HEK293 (cell line): ENCODE results near the gene ADO.

ENCODE experiments used
- CTCF ChIA-PET: fragments of 350-600 bp; formaldehyde crosslinking; extraction: SDS; loops from one replicate; lab custom pipeline; 2021; ENCODE audit warnings: antibody characterized with exemption; lab: Yijun Ruan, JAX
- POLR2A ChIA-PET: fragments of 300-600 bp; formaldehyde crosslinking; extraction: SDS; loops from one replicate; lab custom pipeline; 2020; ENCODE audit warnings: antibody characterized with exemption, inconsistent platforms; lab: Yijun Ruan, JAX
- H3K27ac ChIP-seq: fragments of 200-500 bp; sonication (Bioruptor generic); 2 replicates; pipeline ENCODE4 v1.5.1; 2014; ENCODE audit warnings: low read depth, low read length, control low read depth, inconsistent platforms; ENCODE audit errors: extremely low read depth
- H3K36me3 ChIP-seq, 2 experiments: fragments of 200-500 bp in 1 of 2; sonication (Bioruptor generic) in 1 of 2; 1 replicate in 1 of 2; 2 replicates in 1 of 2; pipeline ENCODE4 v1.5.1; 2014 to 2017; ENCODE audit warnings: inconsistent platforms in 2 of 2, low read length in 2 of 2; ENCODE audit not compliant: control insufficient read depth in 2 of 2, insufficient read depth in 1 of 2
- H3K4me1 ChIP-seq: fragments of 200-500 bp; sonication (Bioruptor generic); 2 replicates; pipeline ENCODE4 v1.5.1; 2014; ENCODE audit warnings: mild to moderate bottlenecking, low read length, inconsistent platforms; ENCODE audit not compliant: control insufficient read depth, insufficient read depth
- H3K4me3 ChIP-seq: 2 replicates; pipeline ENCODE4 v1.5.1; 2011; ENCODE audit warnings: low read depth, mild to moderate bottlenecking, control low read depth, low read length, moderate library complexity
- H3K9me3 ChIP-seq: fragments of 200-500 bp; sonication (Bioruptor generic); 2 replicates; pipeline ENCODE4 v1.5.1; 2014; ENCODE audit warnings: low read depth, low read length, inconsistent platforms; ENCODE audit not compliant: control insufficient read depth, insufficient read depth
- FEZF1 ChIP-seq: fragments of 450-650 bp; formaldehyde crosslinking; IDR thresholded peaks from 2 replicates; pipeline ENCODE4 v1.5.1; 2016; ENCODE audit warnings: missing biosample characterization, missing genetic modification characterization
- GLIS1 ChIP-seq: fragments of 450-650 bp; formaldehyde crosslinking; IDR thresholded peaks from 2 replicates; pipeline ENCODE4 v1.5.1; 2016; ENCODE audit warnings: missing biosample characterization, missing genetic modification characterization
- GLIS2 ChIP-seq: fragments of 450-650 bp; formaldehyde crosslinking; IDR thresholded peaks from 2 replicates; pipeline ENCODE4 v1.5.1; 2016; ENCODE audit warnings: missing biosample characterization, missing genetic modification characterization
- OVOL3 ChIP-seq: fragments of 450-650 bp; formaldehyde crosslinking; IDR thresholded peaks from 2 replicates; pipeline ENCODE4 v1.5.1; 2016; ENCODE audit warnings: missing biosample characterization, missing genetic modification characterization
- PRDM10 ChIP-seq: fragments of 450-650 bp; formaldehyde crosslinking; IDR thresholded peaks from 2 replicates; pipeline ENCODE4 v1.5.1; 2016; ENCODE audit warnings: missing biosample characterization, missing genetic modification characterization
- SETDB1 ChIP-seq: IDR thresholded peaks from one replicate; pipeline ENCODE4 v1.6.1; 2017; ENCODE audit warnings: mild to moderate bottlenecking, low read length, moderate library complexity, mixed read lengths; ENCODE audit not compliant: insufficient read length
- YY1 ChIP-seq: fragments of 450-650 bp; formaldehyde crosslinking; IDR thresholded peaks from 2 replicates; pipeline ENCODE4 v1.5.1; 2018; ENCODE audit warnings: missing biosample characterization, missing genetic modification characterization
- ZBTB20 ChIP-seq: fragments of 450-650 bp; formaldehyde crosslinking; IDR thresholded peaks from 2 replicates; pipeline ENCODE4 v1.5.1; 2016; ENCODE audit warnings: missing biosample characterization, missing genetic modification characterization
- ZBTB44 ChIP-seq: fragments of 450-650 bp; IDR thresholded peaks from 2 replicates; pipeline ENCODE4 v1.5.1; 2018; ENCODE audit warnings: missing biosample characterization, mild to moderate bottlenecking, missing genetic modification characterization
- ZBTB8A ChIP-seq: fragments of 450-650 bp; formaldehyde crosslinking; IDR thresholded peaks from 2 replicates; pipeline ENCODE4 v1.5.1; 2016; ENCODE audit warnings: missing biosample characterization, missing genetic modification characterization
- ZFHX2 ChIP-seq: fragments of 450-650 bp; formaldehyde crosslinking; conservative IDR thresholded peaks from 2 replicates; pipeline ENCODE4 v1.5.1; 2016; ENCODE audit warnings: missing biosample characterization, missing genetic modification characterization
- ZNF10 ChIP-seq: fragments of 450-650 bp; formaldehyde crosslinking; IDR thresholded peaks from 2 replicates; pipeline ENCODE4 v1.5.1; 2017; ENCODE audit warnings: missing biosample characterization, missing genetic modification characterization
- ZNF112 ChIP-seq: fragments of 450-650 bp; formaldehyde crosslinking; IDR thresholded peaks from 2 replicates; pipeline ENCODE4 v1.5.0; 2017; ENCODE audit warnings: missing biosample characterization, missing genetic modification characterization
- ZNF138 ChIP-seq: fragments of 450-650 bp; formaldehyde crosslinking; IDR thresholded peaks from 2 replicates; pipeline ENCODE4 v1.5.1; 2016; ENCODE audit warnings: missing biosample characterization, missing genetic modification characterization, borderline replicate concordance
- ZNF16 ChIP-seq: fragments of 450-650 bp; formaldehyde crosslinking; IDR thresholded peaks from 2 replicates; pipeline ENCODE4 v1.5.1; 2016; ENCODE audit warnings: low read depth, missing biosample characterization, missing genetic modification characterization
- ZNF18 ChIP-seq: fragments of 450-650 bp; formaldehyde crosslinking; IDR thresholded peaks from 2 replicates; pipeline ENCODE4 v1.5.1; 2016; ENCODE audit warnings: missing biosample characterization, missing genetic modification characterization
- ZNF184 ChIP-seq: fragments of 450-650 bp; IDR thresholded peaks from 2 replicates; pipeline ENCODE4 v1.5.1; 2018; ENCODE audit warnings: missing biosample characterization, mild to moderate bottlenecking, missing genetic modification characterization
- ZNF2 ChIP-seq: fragments of 450-650 bp; formaldehyde crosslinking; IDR thresholded peaks from 2 replicates; pipeline ENCODE4 v1.5.1; 2016; ENCODE audit warnings: missing biosample characterization, missing genetic modification characterization
- ZNF280C ChIP-seq: fragments of 450-650 bp; formaldehyde crosslinking; IDR thresholded peaks from 2 replicates; pipeline ENCODE4 v1.5.1; 2016; ENCODE audit warnings: missing biosample characterization, missing genetic modification characterization
- ZNF341 ChIP-seq: fragments of 450-650 bp; formaldehyde crosslinking; IDR thresholded peaks from 2 replicates; pipeline ENCODE4; 2016; ENCODE audit warnings: low read depth, missing biosample characterization, missing genetic modification characterization
- ZNF416 ChIP-seq: fragments of 450-650 bp; formaldehyde crosslinking; IDR thresholded peaks from 2 replicates; pipeline ENCODE4 v1.5.1; 2016; ENCODE audit warnings: missing biosample characterization, missing genetic modification characterization
- ZNF449 ChIP-seq: fragments of 450-650 bp; formaldehyde crosslinking; IDR thresholded peaks from 2 replicates; pipeline ENCODE4 v1.5.1; 2017; ENCODE audit warnings: missing biosample characterization, mild to moderate bottlenecking, missing genetic modification characterization, moderate library complexity
- ZNF544 ChIP-seq: fragments of 450-650 bp; formaldehyde crosslinking; IDR thresholded peaks from 2 replicates; pipeline ENCODE4 v1.5.0; 2017; ENCODE audit warnings: missing biosample characterization, missing genetic modification characterization
- ZNF626 ChIP-seq: fragments of 450-650 bp; sonication (Bioruptor Pico); formaldehyde crosslinking; IDR thresholded peaks from 2 replicates; pipeline ENCODE4 v1.5.1; 2018; ENCODE audit warnings: missing biosample characterization, missing genetic modification characterization, inconsistent platforms
- ZNF777 ChIP-seq: fragments of 450-650 bp; formaldehyde crosslinking; IDR thresholded peaks from 2 replicates; pipeline ENCODE4 v1.5.1; 2017; ENCODE audit warnings: missing biosample characterization, missing genetic modification characterization, borderline replicate concordance

ADO gene

GRCh38 chr10:62817766-62818425, 13.4 kb downstream of the ADO start (continued):
- TF ChIP-seq GLIS1 (tag by site-specific recombination) (peak; percentile 70), ZNF416 (tag by site-specific recombination) (no peak), ZBTB20 (tag by site-specific recombination) (peak; percentile 92), ZNF341 (peak; percentile 98), ZNF184 (tag by site-specific recombination) (0 out of 2 replicates have a peak, but pooled peaks have one; percentile 6), GLIS2 (tag by site-specific recombination) (peak; percentile 36)

GRCh38 chr10:62818426-62819011, 14.0 kb downstream of the ADO start:
- ChIA-PET POLR2A (interaction anchor here (0.5 to 4.8 kb wide), 3 partner anchors 14 to 687 kb away, joined by 4 to 50 read pairs (median 11); partner anchors contain the start of genes ADO and NRBF2), CTCF (interaction anchor here (0.6 to 4.1 kb wide), 14 partner anchors 10 to 320 kb away, joined by 3 to 25 read pairs (median 3); partner anchors contain the start of gene ADO)
- Histone ChIP-seq H3K4me3 (peak overlapping the region; percentile 15), H3K36me3 (no peaks in the 10 kb centered on the region), H3K4me1 (no peaks in the 10 kb centered on the region; the same call in 1 of the 2 replicates), H3K9me3 (no peaks in the 10 kb centered on the region), H3K27ac (no peak overlapping the region)
- TF ChIP-seq FEZF1 (tag by site-specific recombination): no peak
- 0 out of 2 replicates have a peak, but pooled peaks have one; percentile 14 for TF ChIP-seq ZNF2 (tag by site-specific recombination)
- TF ChIP-seq ZFHX2 (tag by site-specific recombination): 0 out of 2 replicates have a peak, but pooled peaks have one; percentile 49
- no peak for TF ChIP-seq ZNF10 (tag by site-specific recombination)
- TF ChIP-seq YY1 (tag by site-specific recombination): no peak
- TF ChIP-seq ZNF112 (tag by site-specific recombination): no peak
- TF ChIP-seq ZNF18 (tag by site-specific recombination): no peak
- TF ChIP-seq OVOL3 (tag by site-specific recombination): no peak
- no peak for TF ChIP-seq ZBTB44
- no peak for TF ChIP-seq ZNF138 (tag by site-specific recombination)
- 0 out of 2 replicates have a peak, but pooled peaks have one; percentile 14 for TF ChIP-seq ZNF449 (tag by site-specific recombination)
- TF ChIP-seq ZNF341: no peak
- no peak for TF ChIP-seq ZNF626 (tag by site-specific recombination)
- no peak for TF ChIP-seq PRDM10 (tag by site-specific recombination)
- no peak for TF ChIP-seq ZNF280C
- TF ChIP-seq ZBTB8A (tag by site-specific recombination): no peak
- peak; percentile 49 for TF ChIP-seq SETDB1
- TF ChIP-seq ZNF16 (tag by site-specific recombination): no peak
- no peak for TF ChIP-seq ZNF544
- TF ChIP-seq ZNF777 (tag by site-specific recombination): no peak
